Measurements from ENCODE around the gene TRIP10. TPM values are rescaled to one million over a fixed set of nuclear protein-coding genes. Genes with fewer than 3 reads are reported as not detected.

The TRIP10 gene
- total and polyA plus RNA-seq, 2 of the 13 experiments (the other 11 are each of a cell fraction or from before 2014, with no cell fraction given): 32.5 to 33.2 TPM

DNA sequence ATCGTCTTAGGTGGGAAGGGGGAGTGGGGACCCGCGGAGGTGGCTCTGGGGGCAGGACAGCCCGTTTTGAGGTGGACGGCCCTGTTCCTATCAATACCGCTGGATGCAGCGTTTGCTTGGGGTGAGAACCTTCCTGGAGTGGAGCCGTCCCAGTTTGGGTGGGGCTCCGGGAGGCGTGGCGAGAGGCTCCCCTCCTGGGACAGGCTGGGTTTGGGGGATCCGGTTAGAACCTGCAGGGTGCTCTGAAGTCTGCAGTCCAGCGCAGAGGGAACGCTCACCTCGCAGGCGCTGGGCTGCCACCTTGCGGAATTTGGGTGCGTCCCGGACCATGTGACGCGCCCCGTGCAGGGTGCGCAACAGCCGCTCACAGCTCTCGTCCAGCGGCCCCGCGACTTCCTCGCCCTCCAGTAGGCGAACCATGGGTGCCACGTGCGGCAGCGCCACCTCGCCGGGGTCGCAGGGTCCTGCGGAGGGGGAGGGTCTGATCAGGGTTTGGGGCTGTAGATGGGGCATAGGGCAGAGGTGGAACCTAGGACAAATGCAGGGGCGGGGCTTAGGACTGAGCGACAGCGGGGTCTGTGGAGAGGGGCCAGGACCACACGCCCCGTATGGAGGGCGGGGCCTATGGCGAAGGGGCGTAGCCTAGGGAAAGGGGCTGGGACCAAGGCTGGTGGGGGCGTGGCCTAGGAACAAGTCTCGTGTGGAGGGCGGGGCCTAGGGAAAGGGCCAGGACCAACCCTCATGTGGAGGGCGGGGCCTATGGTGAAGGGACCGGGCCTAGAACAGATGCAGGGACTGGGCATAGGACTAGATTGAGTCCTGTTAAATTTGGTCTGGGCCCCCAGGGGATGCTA is 13.9 kb downstream of the TRIP10 start (continued):
- TF ChIP-seq, protein P1, sequence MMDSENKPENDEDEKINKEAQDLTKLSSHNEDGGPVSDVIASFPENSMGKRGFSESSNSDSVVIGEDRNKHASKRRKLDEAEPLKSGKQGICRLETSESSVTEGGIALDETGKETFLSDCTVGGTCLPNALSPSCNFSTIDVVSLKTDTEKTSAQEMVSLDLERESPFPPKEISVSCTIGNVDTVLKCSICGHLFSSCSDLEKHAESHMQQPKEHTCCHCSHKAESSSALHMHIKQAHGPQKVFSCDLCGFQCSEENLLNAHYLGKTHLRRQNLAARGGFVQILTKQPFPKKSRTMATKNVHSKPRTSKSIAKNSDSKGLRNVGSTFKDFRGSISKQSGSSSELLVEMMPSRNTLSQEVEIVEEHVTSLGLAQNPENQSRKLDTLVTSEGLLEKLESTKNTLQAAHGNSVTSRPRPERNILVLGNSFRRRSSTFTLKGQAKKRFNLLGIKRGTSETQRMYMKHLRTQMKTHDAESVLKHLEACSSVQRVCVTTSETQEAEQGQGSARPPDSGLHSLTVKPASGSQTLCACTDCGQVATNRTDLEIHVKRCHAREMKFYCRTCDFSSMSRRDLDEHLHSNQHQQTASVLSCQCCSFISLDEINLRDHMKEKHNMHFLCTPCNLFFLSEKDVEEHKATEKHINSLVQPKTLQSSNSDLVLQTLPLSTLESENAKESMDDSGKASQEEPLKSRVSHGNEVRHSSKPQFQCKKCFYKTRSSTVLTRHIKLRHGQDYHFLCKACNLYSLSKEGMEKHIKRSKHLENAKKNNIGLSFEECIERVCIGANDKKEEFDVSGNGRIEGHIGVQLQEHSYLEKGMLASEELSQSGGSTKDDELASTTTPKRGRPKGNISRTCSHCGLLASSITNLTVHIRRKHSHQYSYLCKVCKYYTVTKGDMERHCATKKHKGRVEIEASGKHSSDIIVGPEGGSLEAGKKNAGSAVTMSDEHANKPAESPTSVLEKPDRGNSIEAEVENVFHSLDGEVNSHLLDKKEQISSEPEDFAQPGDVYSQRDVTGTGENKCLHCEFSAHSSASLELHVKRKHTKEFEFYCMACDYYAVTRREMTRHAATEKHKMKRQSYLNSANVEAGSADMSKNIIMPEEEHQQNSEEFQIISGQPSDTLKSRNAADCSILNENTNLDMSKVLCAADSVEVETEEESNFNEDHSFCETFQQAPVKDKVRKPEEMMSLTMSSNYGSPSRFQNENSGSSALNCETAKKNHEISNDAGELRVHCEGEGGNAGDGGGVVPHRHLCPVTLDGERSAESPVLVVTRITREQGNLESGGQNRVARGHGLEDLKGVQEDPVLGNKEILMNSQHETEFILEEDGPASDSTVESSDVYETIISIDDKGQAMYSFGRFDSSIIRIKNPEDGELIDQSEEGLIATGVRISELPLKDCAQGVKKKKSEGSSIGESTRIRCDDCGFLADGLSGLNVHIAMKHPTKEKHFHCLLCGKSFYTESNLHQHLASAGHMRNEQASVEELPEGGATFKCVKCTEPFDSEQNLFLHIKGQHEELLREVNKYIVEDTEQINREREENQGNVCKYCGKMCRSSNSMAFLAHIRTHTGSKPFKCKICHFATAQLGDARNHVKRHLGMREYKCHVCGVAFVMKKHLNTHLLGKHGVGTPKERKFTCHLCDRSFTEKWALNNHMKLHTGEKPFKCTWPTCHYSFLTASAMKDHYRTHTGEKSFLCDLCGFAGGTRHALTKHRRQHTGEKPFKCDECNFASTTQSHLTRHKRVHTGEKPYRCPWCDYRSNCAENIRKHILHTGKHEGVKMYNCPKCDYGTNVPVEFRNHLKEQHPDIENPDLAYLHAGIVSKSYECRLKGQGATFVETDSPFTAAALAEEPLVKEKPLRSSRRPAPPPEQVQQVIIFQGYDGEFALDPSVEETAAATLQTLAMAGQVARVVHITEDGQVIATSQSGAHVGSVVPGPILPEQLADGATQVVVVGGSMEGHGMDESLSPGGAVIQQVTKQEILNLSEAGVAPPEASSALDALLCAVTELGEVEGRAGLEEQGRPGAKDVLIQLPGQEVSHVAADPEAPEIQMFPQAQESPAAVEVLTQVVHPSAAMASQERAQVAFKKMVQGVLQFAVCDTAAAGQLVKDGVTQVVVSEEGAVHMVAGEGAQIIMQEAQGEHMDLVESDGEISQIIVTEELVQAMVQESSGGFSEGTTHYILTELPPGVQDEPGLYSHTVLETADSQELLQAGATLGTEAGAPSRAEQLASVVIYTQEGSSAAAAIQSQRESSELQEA (CRISPR knock-in tag; IDR thresholded peaks at IDR 0.05; ENCODE audit: not compliant biosample characterization): peak; percentile 68
- TF ChIP-seq TOPORS (CRISPR knock-in tag; IDR thresholded peaks at IDR 0.05) (peak; percentile 54; the same call in 1 of the 2 replicates), ZFP36L1 (CRISPR knock-in tag; IDR thresholded peaks at IDR 0.05) (peak; percentile 92; the same call in 1 of the 2 replicates), DNMT3B (CRISPR knock-in tag; conservative IDR thresholded peaks at IDR 0.05) (0 out of 2 replicates have a peak, but pooled peaks have one; percentile 56), PTBP1 (IDR thresholded peaks at IDR 0.05; ENCODE audit: low read depth, low read length, poor library complexity, severe bottlenecking) (no peak)
- TF ChIP-seq, protein P2, sequence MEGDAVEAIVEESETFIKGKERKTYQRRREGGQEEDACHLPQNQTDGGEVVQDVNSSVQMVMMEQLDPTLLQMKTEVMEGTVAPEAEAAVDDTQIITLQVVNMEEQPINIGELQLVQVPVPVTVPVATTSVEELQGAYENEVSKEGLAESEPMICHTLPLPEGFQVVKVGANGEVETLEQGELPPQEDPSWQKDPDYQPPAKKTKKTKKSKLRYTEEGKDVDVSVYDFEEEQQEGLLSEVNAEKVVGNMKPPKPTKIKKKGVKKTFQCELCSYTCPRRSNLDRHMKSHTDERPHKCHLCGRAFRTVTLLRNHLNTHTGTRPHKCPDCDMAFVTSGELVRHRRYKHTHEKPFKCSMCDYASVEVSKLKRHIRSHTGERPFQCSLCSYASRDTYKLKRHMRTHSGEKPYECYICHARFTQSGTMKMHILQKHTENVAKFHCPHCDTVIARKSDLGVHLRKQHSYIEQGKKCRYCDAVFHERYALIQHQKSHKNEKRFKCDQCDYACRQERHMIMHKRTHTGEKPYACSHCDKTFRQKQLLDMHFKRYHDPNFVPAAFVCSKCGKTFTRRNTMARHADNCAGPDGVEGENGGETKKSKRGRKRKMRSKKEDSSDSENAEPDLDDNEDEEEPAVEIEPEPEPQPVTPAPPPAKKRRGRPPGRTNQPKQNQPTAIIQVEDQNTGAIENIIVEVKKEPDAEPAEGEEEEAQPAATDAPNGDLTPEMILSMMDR (CRISPR knock-in tag; IDR thresholded peaks at IDR 0.05): peak; percentile 96
- TF ChIP-seq, protein P3, sequence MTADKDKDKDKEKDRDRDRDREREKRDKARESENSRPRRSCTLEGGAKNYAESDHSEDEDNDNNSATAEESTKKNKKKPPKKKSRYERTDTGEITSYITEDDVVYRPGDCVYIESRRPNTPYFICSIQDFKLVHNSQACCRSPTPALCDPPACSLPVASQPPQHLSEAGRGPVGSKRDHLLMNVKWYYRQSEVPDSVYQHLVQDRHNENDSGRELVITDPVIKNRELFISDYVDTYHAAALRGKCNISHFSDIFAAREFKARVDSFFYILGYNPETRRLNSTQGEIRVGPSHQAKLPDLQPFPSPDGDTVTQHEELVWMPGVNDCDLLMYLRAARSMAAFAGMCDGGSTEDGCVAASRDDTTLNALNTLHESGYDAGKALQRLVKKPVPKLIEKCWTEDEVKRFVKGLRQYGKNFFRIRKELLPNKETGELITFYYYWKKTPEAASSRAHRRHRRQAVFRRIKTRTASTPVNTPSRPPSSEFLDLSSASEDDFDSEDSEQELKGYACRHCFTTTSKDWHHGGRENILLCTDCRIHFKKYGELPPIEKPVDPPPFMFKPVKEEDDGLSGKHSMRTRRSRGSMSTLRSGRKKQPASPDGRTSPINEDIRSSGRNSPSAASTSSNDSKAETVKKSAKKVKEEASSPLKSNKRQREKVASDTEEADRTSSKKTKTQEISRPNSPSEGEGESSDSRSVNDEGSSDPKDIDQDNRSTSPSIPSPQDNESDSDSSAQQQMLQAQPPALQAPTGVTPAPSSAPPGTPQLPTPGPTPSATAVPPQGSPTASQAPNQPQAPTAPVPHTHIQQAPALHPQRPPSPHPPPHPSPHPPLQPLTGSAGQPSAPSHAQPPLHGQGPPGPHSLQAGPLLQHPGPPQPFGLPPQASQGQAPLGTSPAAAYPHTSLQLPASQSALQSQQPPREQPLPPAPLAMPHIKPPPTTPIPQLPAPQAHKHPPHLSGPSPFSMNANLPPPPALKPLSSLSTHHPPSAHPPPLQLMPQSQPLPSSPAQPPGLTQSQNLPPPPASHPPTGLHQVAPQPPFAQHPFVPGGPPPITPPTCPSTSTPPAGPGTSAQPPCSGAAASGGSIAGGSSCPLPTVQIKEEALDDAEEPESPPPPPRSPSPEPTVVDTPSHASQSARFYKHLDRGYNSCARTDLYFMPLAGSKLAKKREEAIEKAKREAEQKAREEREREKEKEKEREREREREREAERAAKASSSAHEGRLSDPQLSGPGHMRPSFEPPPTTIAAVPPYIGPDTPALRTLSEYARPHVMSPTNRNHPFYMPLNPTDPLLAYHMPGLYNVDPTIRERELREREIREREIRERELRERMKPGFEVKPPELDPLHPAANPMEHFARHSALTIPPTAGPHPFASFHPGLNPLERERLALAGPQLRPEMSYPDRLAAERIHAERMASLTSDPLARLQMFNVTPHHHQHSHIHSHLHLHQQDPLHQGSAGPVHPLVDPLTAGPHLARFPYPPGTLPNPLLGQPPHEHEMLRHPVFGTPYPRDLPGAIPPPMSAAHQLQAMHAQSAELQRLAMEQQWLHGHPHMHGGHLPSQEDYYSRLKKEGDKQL (CRISPR knock-in tag; IDR thresholded peaks at IDR 0.05; ENCODE audit: low read depth): peak; percentile 36; the same call in 1 of the 2 replicates
- TF ChIP-seq, protein P4, sequence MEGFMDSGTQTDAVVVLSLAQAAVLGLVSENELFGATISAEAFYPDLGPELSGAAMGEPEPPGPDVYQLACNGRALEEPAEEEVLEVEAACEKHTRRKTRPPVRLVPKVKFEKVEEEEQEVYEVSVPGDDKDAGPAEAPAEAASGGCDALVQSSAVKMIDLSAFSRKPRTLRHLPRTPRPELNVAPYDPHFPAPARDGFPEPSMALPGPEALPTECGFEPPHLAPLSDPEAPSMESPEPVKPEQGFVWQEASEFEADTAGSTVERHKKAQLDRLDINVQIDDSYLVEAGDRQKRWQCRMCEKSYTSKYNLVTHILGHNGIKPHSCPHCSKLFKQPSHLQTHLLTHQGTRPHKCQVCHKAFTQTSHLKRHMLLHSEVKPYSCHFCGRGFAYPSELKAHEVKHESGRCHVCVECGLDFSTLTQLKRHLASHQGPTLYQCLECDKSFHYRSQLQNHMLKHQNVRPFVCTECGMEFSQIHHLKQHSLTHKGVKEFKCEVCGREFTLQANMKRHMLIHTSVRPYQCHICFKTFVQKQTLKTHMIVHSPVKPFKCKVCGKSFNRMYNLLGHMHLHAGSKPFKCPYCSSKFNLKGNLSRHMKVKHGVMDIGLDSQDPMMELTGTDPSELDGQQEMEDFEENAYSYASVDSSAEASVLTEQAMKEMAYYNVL (CRISPR knock-in tag; IDR thresholded peaks at IDR 0.05; ENCODE audit: borderline replicate concordance): no peak

Measured in HepG2 (cell line).